Measurements from ENCODE around the gene PDHX. TPM values are rescaled to one million over a fixed set of nuclear protein-coding genes. Genes with fewer than 3 reads are reported as not detected.

PDHX gene
- total RNA-seq, 1 donor from 2014 or later: 35.7 TPM

DNA sequence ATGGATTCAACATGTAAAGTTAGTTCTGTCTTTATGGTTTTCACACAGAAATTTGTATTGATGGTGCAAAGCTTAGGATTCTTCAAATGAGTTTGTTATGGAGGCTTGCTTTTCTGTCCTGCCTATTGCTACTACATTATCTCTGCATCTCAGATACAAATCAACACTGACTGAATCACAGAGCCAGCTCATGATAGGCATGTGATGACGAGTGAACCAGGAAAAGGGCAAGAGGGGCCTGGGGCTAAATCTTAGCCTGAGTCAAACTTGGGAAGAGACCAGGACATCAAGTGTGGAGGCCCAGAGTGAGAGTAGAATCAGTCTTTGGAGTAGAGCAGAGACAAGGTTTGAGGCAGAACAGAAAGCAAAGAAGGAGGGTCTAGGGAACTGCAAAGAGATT lies 115.4 kb downstream of the PDHX start:
- H3K27ac Mint-ChIP-seq: peak overlapping the region; percentile 46
- DNase-seq: no peak
- peaks cover 2% of the 10 kb centered on the region for H3K27me3 Mint-ChIP-seq
- no peak overlapping the region for H3K4me3 Mint-ChIP-seq
- peaks cover 51% of the 10 kb centered on the region for H3K4me1 Mint-ChIP-seq
- H3K9me3 Mint-ChIP-seq: peaks cover 22% of the 10 kb centered on the region
- peaks cover 8% of the 10 kb centered on the region for H3K36me3 Mint-ChIP-seq (ENCODE audit: low read depth)
- intact Hi-C loops (cut with micrococcal nuclease): no loop called here

DNA sequence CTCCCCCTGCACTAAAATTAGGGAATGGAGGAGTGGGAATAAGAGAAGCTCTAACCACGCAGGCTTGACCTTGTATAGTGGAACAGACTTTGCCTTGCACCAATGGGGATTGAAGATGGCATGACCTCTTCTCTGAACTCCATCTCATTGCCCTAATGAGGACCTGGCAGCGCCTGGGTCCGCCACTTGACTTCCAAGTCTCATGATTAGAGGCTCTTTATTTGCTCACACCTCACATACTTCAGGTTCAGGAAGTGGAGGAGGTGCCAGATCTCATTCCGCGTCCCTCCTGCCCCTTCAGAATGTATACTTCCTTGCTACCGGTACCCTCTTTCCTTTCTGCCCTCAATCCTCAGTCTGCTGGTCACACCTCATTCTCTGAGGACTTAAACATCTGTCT lies 116.6 kb downstream of the PDHX start:
- H3K27me3 Mint-ChIP-seq: peaks cover 5% of the 10 kb centered on the region
- intact Hi-C loops (cut with micrococcal nuclease): no loop called here
- H3K27ac Mint-ChIP-seq: peak overlapping the region; percentile 60
- H3K4me3 Mint-ChIP-seq: peak overlapping the region; percentile 8
- H3K36me3 Mint-ChIP-seq (ENCODE audit: low read depth): peaks cover 6% of the 10 kb centered on the region
- H3K9me3 Mint-ChIP-seq: peaks cover 24% of the 10 kb centered on the region
- peaks cover 55% of the 10 kb centered on the region for H3K4me1 Mint-ChIP-seq
- DNase-seq: no peak

DNA sequence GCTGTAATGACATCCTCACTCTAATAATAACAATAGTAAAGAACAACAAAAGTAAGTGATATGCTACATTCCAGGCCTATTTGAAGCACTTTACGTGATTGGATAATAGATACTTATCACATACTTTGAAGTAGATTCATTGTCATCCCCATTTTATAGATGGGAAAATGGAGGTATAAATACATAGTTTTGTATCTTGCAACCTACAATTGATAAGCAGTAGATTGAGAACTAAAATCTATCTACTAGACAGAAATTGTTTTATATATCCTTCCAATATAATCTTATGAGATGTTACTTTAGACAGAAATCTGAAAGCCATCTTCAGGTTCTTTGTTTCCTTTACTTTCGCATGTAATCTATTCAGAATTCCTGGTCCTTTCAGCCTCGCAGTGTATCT lies 118.0 kb downstream of the PDHX start:
- no peak overlapping the region for H3K27ac Mint-ChIP-seq

DNA sequence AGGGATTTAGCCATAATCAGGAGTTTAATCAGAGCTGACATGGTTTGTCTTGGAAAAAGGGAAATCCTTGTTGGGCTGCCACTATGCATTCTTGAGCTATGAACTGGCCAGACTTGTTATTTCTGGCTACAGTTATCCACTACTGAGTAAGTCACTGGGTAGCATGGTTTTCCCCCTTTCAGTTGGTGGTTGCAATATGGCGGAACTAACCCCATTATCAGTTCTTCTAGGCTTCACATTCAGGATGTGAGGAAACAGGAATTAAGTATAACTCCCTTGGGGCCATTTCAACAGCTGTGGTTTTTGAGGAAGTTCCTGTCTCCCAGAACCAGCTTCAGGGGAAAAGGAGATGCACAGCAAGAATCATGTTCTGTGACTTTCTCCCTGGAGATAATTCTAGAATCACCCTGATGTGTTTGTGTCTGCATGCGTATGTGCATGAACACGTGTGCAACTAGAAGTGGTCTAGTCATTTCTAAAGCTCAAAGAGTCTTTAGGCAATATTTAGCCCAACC lies 119.5 kb downstream of the PDHX start:
- peaks cover 5% of the 10 kb centered on the region for H3K36me3 Mint-ChIP-seq (ENCODE audit: low read depth)
- DNase-seq: no peak
- peaks cover 7% of the 10 kb centered on the region for H3K27me3 Mint-ChIP-seq
- peaks cover 57% of the 10 kb centered on the region for H3K4me1 Mint-ChIP-seq
- no peak overlapping the region for H3K4me3 Mint-ChIP-seq
- intact Hi-C loops (cut with micrococcal nuclease): no loop called here
- peaks cover 28% of the 10 kb centered on the region for H3K9me3 Mint-ChIP-seq
- H3K27ac Mint-ChIP-seq: no peak overlapping the region

More for the DNA sequence above, 118.0 kb downstream of the PDHX start:
- peaks cover 60% of the 10 kb centered on the region for H3K4me1 Mint-ChIP-seq
- DNase-seq: no peak
- H3K36me3 Mint-ChIP-seq (ENCODE audit: low read depth): peaks cover 5% of the 10 kb centered on the region
- peaks cover 7% of the 10 kb centered on the region for H3K27me3 Mint-ChIP-seq
- peaks cover 28% of the 10 kb centered on the region for H3K9me3 Mint-ChIP-seq
- intact Hi-C loops (cut with micrococcal nuclease): no loop called here
- H3K4me3 Mint-ChIP-seq: no peak overlapping the region

DNA sequence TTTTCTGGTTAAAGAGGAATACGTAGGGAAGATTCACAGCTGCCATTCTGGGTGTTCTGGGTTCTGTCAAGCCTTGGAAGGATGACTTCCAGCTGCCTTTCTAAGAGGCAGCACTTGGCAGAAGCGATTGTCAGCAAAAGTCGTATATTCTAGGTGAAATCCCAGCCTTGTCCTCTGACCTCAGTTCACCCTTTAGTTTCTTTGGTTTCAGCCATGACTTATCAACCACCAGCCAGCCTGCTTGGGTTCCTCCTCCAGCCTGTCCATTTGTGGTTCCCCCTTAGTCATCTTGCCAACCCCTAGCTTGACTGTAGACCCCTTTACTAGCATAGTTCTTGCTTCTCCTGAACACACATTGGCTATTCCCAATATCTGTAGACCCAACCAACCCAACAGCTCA lies 120.2 kb downstream of the PDHX start:
- Mint-ChIP-seq H3K36me3 (ENCODE audit: low read depth) (peaks cover 5% of the 10 kb centered on the region), H3K27me3 (peaks cover 7% of the 10 kb centered on the region), H3K4me1 (peaks cover 59% of the 10 kb centered on the region), H3K27ac (peak overlapping the region; percentile 25), H3K9me3 (peaks cover 28% of the 10 kb centered on the region), H3K4me3 (no peak overlapping the region)
- DNase-seq: no peak
- intact Hi-C loops (cut with micrococcal nuclease): no loop called here

DNA sequence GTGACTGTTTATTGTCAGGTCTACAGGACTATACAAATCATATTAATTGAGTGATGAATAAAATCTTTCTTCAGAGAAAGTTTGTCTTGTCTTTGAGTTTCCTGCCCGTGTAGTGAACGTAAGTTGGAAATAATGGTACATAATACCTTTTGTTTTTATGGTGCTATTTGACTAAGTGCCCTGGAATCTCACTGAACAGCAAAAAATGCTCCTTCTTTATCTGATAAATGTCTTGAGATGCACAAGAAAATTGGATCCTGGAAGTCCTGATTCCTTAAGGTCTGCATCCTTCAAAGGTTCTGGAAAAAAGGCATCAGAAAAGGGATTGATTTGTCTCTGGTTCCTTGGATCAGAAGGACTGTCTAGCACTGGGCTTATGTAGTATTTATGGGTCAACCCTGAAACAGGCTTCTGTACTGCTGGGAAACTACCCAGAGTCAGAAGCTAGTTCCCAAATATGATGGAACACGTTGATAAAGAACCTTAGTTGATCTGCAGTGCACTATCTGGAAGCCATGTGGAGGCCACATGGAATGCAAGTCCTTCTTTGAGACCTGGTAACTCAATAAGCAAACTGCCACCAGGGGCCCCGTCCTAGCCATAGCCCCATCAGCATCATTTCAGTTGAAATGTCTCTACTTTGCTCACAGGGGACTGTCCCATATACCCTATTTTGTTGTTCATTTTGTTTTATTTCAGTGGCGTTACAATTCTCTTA lies 122.0 kb downstream of the PDHX start:
- H3K4me1 Mint-ChIP-seq: peaks cover 57% of the 10 kb centered on the region
- DNase-seq: no peak

DNA sequence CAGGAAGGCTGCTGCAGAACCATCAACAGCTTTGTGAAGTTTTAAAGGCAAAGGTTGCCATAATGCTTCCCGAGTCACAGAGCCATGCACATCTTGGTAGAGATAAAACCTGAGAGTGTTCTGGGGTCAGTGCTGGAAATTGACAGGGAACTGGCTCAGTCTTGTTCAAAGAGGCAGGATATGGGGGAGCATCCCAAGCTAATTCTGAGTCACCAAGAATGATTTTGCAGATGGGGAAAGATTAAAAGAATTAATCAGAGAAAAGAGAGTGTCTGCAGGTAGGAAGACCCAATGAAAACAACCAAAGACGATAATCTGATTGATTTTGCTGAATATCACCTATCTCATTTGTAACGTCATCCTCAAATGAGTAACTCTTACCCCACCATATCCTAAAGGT lies 122.7 kb downstream of the PDHX start:
- Mint-ChIP-seq H3K4me3 (no peak overlapping the region), H3K9me3 (peaks cover 23% of the 10 kb centered on the region)
- intact Hi-C loops (cut with micrococcal nuclease): no loop called here

More for the DNA sequence above, 122.0 kb downstream of the PDHX start:
- Mint-ChIP-seq H3K27me3 (peaks cover 12% of the 10 kb centered on the region), H3K27ac (peak overlapping the region; percentile 54), H3K4me3 (no peak overlapping the region), H3K36me3 (ENCODE audit: low read depth) (peaks cover 3% of the 10 kb centered on the region), H3K9me3 (peaks cover 23% of the 10 kb centered on the region)
- intact Hi-C loops (cut with micrococcal nuclease): no loop called here

DNA sequence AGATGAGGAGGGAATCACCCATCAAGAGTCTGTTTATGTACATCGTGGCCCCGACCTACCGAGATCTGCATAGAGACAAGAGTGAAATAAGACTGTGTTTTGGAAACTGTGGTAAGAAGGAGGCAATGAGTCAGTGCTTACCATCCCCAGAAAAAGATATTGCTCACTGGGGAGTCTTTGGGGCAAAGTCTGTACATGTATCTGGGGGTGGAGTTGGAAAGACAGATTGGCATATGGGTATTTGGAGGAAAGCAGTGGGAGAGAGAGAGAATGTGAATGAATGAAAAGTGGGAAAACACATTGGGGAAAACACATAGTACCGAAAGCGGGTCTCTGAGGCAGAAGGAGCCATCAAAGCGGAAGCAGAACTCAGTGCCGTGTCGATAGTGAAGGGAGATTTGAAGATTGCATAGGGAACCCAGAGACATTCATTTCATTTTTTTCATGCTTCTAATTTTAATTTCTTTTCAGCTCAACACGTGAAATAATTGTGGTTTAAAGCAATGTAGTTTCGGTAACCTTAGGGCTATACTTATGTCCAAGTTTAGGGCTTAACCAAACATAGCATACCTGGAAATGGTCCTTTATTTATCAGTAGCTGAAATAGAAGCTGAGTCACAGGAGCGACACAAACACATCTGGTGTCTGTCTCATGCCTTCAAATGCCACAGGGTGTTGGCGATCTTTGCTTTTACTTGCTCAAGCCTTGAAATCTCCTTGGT lies 124.0 kb downstream of the PDHX start:
- H3K27ac Mint-ChIP-seq: peak overlapping the region; percentile 94
- H3K36me3 Mint-ChIP-seq (ENCODE audit: low read depth): peaks cover 5% of the 10 kb centered on the region
- peak; percentile 91 for DNase-seq
- intact Hi-C loops (cut with micrococcal nuclease): loop anchor here (1.0 to 2.0 kb wide), 12 partner anchors 10 to 137 kb away; partner anchors contain the start of genes APIP and PDHX
- H3K9me3 Mint-ChIP-seq: peaks cover 16% of the 10 kb centered on the region
- peak overlapping the region; percentile 77 for H3K4me3 Mint-ChIP-seq
- H3K4me1 Mint-ChIP-seq: peaks cover 52% of the 10 kb centered on the region
- H3K27me3 Mint-ChIP-seq: peaks cover 9% of the 10 kb centered on the region

More for the DNA sequence above, 122.7 kb downstream of the PDHX start:
- Mint-ChIP-seq H3K4me1 (peaks cover 50% of the 10 kb centered on the region), H3K27ac (peak overlapping the region; percentile 75), H3K36me3 (ENCODE audit: low read depth) (peaks cover 3% of the 10 kb centered on the region), H3K27me3 (peaks cover 12% of the 10 kb centered on the region)
- no peak for DNase-seq

DNA sequence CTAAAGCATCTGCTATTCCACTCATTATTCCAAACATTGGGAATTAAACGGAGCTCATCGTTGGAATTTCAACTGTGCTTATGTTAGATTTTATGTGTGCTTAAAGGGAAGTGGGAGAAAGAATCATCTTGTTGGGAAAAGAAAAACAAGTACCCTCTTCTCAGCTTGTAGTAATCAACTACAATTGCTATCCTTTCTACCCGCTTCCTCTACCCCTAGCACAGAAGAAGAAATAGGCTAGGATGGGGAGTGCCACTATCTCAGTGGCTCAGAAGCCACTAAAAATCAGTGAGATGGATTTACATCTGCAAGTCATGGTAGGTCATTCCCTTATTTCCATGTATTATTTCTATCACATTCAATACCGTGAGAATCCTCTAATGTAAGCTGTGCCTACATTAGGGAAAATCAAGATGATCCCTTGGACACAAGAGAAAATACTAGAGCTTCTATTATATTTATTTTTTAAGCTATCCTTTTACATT lies 124.7 kb downstream of the PDHX start:
- Mint-ChIP-seq H3K27ac (peak overlapping the region; percentile 94), H3K36me3 (ENCODE audit: low read depth) (peaks cover 5% of the 10 kb centered on the region), H3K4me3 (peak overlapping the region; percentile 61), H3K9me3 (peaks cover 13% of the 10 kb centered on the region), H3K27me3 (peaks cover 9% of the 10 kb centered on the region), H3K4me1 (peaks cover 57% of the 10 kb centered on the region)
- DNase-seq: peak; percentile 58
- intact Hi-C loops (cut with micrococcal nuclease): loop anchor here (2.0 kb wide), 1 partner anchor 26 kb away; no protein-coding TSS in a partner anchor

DNA sequence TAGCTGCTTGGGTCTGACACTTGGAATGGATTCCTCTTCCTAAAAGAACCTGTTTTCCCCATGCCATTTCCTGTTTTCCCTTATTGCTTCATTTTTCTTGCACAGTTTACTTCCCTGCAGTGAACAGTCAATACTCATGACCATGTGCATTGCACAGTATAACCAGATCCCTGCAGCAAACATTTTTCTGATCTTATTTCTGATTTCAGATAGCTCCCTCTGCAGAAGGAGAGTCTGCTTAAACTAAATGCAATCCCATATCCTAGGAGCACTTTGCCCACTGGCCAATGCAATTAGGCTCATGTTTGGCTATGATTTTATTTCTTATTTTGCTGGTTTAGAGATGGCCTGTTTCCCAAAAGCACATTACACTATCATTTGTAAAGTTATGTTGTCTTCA lies 125.8 kb downstream of the PDHX start:
- H3K27ac Mint-ChIP-seq: peak overlapping the region; percentile 44
- H3K4me1 Mint-ChIP-seq: peaks cover 58% of the 10 kb centered on the region
- peaks cover 4% of the 10 kb centered on the region for H3K36me3 Mint-ChIP-seq (ENCODE audit: low read depth)
- no peak for DNase-seq
- peaks cover 9% of the 10 kb centered on the region for H3K27me3 Mint-ChIP-seq
- H3K4me3 Mint-ChIP-seq: no peak overlapping the region
- intact Hi-C loops (cut with micrococcal nuclease): no loop called here
- peaks cover 9% of the 10 kb centered on the region for H3K9me3 Mint-ChIP-seq

DNA sequence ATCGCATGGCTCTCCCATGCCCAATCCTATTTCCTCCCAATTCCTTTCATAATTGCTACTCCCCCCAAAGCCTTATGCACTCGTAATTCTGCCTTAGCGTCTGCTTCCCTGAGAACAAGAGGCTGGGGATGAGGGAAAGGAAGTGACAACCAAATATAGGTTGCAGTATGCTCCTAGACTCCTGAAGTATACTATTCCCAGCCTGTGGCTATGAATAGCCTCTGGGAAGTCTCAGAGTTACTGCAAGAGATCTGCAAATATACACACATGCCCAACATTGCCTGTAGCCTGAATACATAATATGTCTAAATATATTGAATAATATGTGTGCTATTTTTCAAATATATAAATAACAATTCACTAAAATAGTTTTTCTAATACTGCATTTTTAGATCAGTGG lies 126.5 kb downstream of the PDHX start:
- no peak overlapping the region for H3K4me3 Mint-ChIP-seq
- intact Hi-C loops (cut with micrococcal nuclease): no loop called here
- peaks cover 7% of the 10 kb centered on the region for H3K27me3 Mint-ChIP-seq
- DNase-seq: no peak
- H3K27ac Mint-ChIP-seq: no peak overlapping the region
- H3K36me3 Mint-ChIP-seq (ENCODE audit: low read depth): peaks cover 2% of the 10 kb centered on the region
- peaks cover 6% of the 10 kb centered on the region for H3K9me3 Mint-ChIP-seq
- peaks cover 62% of the 10 kb centered on the region for H3K4me1 Mint-ChIP-seq

DNA sequence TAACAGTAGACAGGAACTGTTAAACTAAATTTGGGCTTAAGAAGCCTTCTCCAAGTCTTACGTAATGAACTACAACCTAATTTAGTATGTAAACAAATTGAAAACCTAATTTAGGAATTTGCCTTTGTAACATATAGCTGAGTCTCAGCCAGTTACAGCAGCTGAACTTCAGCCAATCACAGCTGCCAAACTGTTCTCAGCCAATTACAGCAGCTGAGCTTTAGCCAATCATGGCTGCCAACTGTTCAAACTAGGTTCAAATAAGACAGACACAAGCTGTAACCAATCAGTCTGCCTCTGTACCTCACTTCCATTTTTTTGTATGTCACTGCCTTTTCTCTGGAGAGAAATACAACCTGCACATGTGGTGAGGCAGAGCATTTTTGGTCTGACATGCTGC lies 127.5 kb downstream of the PDHX start:
- intact Hi-C loops (cut with micrococcal nuclease): no loop called here
- DNase-seq: peak; percentile 55
- H3K4me3 Mint-ChIP-seq: no peak overlapping the region
- peaks cover 67% of the 10 kb centered on the region for H3K4me1 Mint-ChIP-seq
- H3K27ac Mint-ChIP-seq: no peak overlapping the region
- peaks cover 9% of the 10 kb centered on the region for H3K36me3 Mint-ChIP-seq (ENCODE audit: low read depth)
- H3K9me3 Mint-ChIP-seq: peaks cover 6% of the 10 kb centered on the region
- H3K27me3 Mint-ChIP-seq: peaks cover 5% of the 10 kb centered on the region

DNA sequence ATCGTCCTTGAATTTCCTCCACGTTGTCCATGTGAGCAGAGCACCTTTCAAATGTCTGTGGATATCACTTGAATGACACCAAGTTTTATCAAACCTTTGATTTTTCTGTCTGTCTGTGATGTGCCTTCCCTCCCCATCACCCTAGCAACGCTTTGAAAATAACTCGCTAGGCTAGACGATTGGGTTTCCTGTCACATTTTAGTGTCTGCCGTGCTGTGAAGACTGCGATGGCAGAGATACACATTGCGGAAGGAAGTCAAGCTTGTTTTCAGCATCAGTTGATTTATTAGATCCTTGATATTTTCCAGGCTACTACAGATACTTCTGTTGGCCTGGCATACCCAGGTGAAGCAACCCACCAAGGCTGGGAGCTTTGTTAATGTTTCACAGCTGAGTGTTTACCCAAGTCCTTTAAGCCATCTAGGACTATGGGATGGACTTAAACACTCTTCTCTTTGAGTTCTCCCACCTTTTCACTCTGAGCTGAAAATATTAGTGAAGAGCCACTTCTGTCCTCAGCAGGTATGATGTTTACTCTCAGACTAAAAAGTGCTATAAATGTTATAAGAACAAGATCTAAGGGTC lies 128.9 kb downstream of the PDHX start:
- peaks cover 11% of the 10 kb centered on the region for H3K9me3 Mint-ChIP-seq
- peak; percentile 94 for DNase-seq
- H3K4me3 Mint-ChIP-seq: peak overlapping the region; percentile 80
- peak overlapping the region; percentile 95 for H3K27ac Mint-ChIP-seq
- H3K4me1 Mint-ChIP-seq: peaks cover 71% of the 10 kb centered on the region
- H3K27me3 Mint-ChIP-seq: peaks cover 5% of the 10 kb centered on the region
- intact Hi-C loops (cut with micrococcal nuclease): loop anchor here (1.0 kb wide), 2 partner anchors 33 to 38 kb away; no protein-coding TSS in a partner anchor
- peaks cover 20% of the 10 kb centered on the region for H3K36me3 Mint-ChIP-seq (ENCODE audit: low read depth)
